K562 (cell line): ENCODE data around the gene TMX4. TPM values are rescaled to one million over a fixed set of nuclear protein-coding genes. Genes with fewer than 3 reads are reported as not detected.

ENCODE experiments used
- CBFA2T2 ChIP-seq: fragments of 450-650 bp; conservative IDR thresholded peaks from 2 replicates; pipeline ENCODE4 v1.6.1; 2017; ENCODE audit warnings: mild to moderate bottlenecking
- CXXC5 ChIP-seq: fragments of 250-450 bp; sonication (Bioruptor Pico); IDR thresholded peaks from 2 replicates; pipeline ENCODE4 v1.8.0; 2022; ENCODE audit warnings: inconsistent platforms, mild to moderate bottlenecking, moderate library complexity
- IFI16 ChIP-seq: fragments of 250-450 bp; sonication (Bioruptor Pico); IDR thresholded peaks from 2 replicates; pipeline ENCODE4 v2.1.2; 2022; ENCODE audit warnings: mild to moderate bottlenecking, inconsistent platforms
- MGA ChIP-seq: fragments of 450-650 bp; IDR thresholded peaks from 2 replicates; pipeline ENCODE4 v1.6.1; 2016; ENCODE audit warnings: mild to moderate bottlenecking, moderate library complexity
- TSHZ1 ChIP-seq: fragments of 250-450 bp; sonication (Bioruptor Pico); IDR thresholded peaks from 2 replicates; pipeline ENCODE4 v1.4.0; 2020; ENCODE audit warnings: mild to moderate bottlenecking, moderate library complexity
- U2AF1 ChIP-seq: fragments of 200-400 bp; formaldehyde crosslinking; optimal IDR thresholded peaks from 2 replicates; pipeline ENCODE3; 2017; ENCODE audit warnings: mild to moderate bottlenecking, low read depth, low read length, moderate library complexity
- ZNF143 ChIP-seq: sonication (generic); formaldehyde crosslinking; IDR thresholded peaks from 2 replicates; pipeline ENCODE4 v1.9.0; 2022; ENCODE audit warnings: mild to moderate bottlenecking, missing genetic modification reagents
- ZNF263 ChIP-seq: sonication (generic); formaldehyde crosslinking; IDR thresholded peaks from 2 replicates; pipeline ENCODE4 v1.8.0; 2022; ENCODE audit warnings: mild to moderate bottlenecking, missing genetic modification reagents, borderline replicate concordance
- polyA plus RNA-seq, 8 experiments: library from polyadenylated mRNA; depleted of rRNA in 4 of 8; stranded (reverse) in 5 of 8; unstranded in 3 of 8; fragments of >200 nt; fragmentation: Nextera tagmentation in 2 of 8; fragmentation: Illumina TruSeq in 1 of 8; extraction: Ambion mirVana in 2 of 8; extraction: Trizol in 1 of 8; gene quantifications; 2 replicates each; pipeline versions ENCODE4 v1.2.1 to v1.2.3, GENCODE V29; 2011 to 2014; ENCODE audit warnings: inconsistent platforms in 1 of 8, missing spikeins in 1 of 8
- total RNA-seq, 7 experiments: library from RNA; depleted of rRNA in 6 of 7; stranded (reverse); fragments of >200 nt in 6 of 7; fragmentation: Illumina TruSeq in 2 of 7; extraction: Trizol in 2 of 7; gene quantifications; 2 replicates each; pipeline versions ENCODE4 v1.2.1 to v1.2.3, GENCODE V29; 2011 to 2021; ENCODE audit warnings: low replicate concordance in 1 of 7

Gene TMX4
- total and polyA plus RNA-seq, 9 of the 15 experiments (the other 6 are each of a cell fraction or from before 2014, with no cell fraction given): 4.4 to 19.3 (median 10.8) TPM

GRCh38 chr20:8020314-8021079 lies 936 bp upstream of the TMX4 start (continued):
- TF ChIP-seq CXXC5 (CRISPR knock-in tag): no peak
- TF ChIP-seq MGA: no peak
- TF ChIP-seq ZNF263 (CRISPR knock-in tag): no peak
- no peak for TF ChIP-seq ZNF143 (CRISPR knock-in tag)
- TF ChIP-seq U2AF1: no peak
- no peak for TF ChIP-seq TSHZ1 (CRISPR knock-in tag)
- no peak for TF ChIP-seq IFI16 (CRISPR knock-in tag)
- no peak for TF ChIP-seq CBFA2T2
